GM12875 (cell line): ENCODE data around the gene GPC3.
A peak's percentile ranks its signal among the peaks of the same experiment; 100 is the strongest.

ENCODE experiments used
- H3K4me3 ChIP-seq: one replicate; pipeline ENCODE4 v1.5.1; 2011; ENCODE audit warnings: low read depth, low read length, control low read depth
- CTCF ChIP-seq: IDR thresholded peaks from 2 replicates; pipeline ENCODE4 v1.5.1; 2011; ENCODE audit warnings: low read depth, mild to moderate bottlenecking, control low read depth, inconsistent platforms, low read length, moderate library complexity, borderline replicate concordance; ENCODE audit not compliant: insufficient read depth

The GPC3 gene

GRCh38 chrX:133681421-133681820 is 304.0 kb downstream of the GPC3 start:
- no peak for TF ChIP-seq CTCF
- H3K4me3 ChIP-seq = no peak overlapping the region

GRCh38 chrX:133677123-133678063 is 308.0 kb downstream of the GPC3 start:
- no peak for TF ChIP-seq CTCF
- H3K4me3 ChIP-seq = no peak overlapping the region

GRCh38 chrX:133676344-133677122 is 308.9 kb downstream of the GPC3 start:
- no peak for TF ChIP-seq CTCF
- no peak overlapping the region for H3K4me3 ChIP-seq

- TF ChIP-seq CTCF = no peak
- H3K4me3 ChIP-seq = no peak overlapping the region
Observed at GRCh38 chrX:133674726-133675470, 310.5 kb downstream of the GPC3 start.

- peak; percentile 45; the same call in 1 of the 2 replicates for TF ChIP-seq CTCF
- H3K4me3 ChIP-seq = no peak overlapping the region
Observed at GRCh38 chrX:133670383-133670782, 315.0 kb downstream of the GPC3 start.

GRCh38 chrX:133669214-133669613 is 316.2 kb downstream of the GPC3 start:
- no peak for TF ChIP-seq CTCF
- H3K4me3 ChIP-seq = no peak overlapping the region
